Measurements from ENCODE around the gene DMAC2. TPM values are rescaled to one million over a fixed set of nuclear protein-coding genes. Genes with fewer than 3 reads are reported as not detected.
"Not testable (repeated sequence)": the region's sequence is repeated elsewhere in the genome, so short reads cannot be mapped to it uniquely, and the experiment has no call there.

The DMAC2 gene
- total RNA-seq (2012; rRNA removed) = 35.6 and 39.0 TPM in 2 replicates

- H3K9ac ChIP-seq (ENCODE audit: low read depth, low read length) = peak within 1 kb of the TSS; percentile 87
Measured at GRCh38 chr19:41439441-41440222, at the start of gene DMAC2. DMAC2 (minus strand) TSS chr19:41439912; CDS start chr19:41439899, 13 bp downstream.

GRCh38 chr19:41486953-41487352 is 47.2 kb upstream of the DMAC2 start:
- not testable (repeated sequence) for H3K36me3 ChIP-seq (ENCODE audit: insufficient read depth, low read length); H3K27me3 ChIP-seq (ENCODE audit: control insufficient read depth, insufficient read depth, low read length); H3K4me3 ChIP-seq (ENCODE audit: low read length); H3K9ac ChIP-seq (ENCODE audit: low read depth, low read length); H3K4me1 ChIP-seq (ENCODE audit: control insufficient read depth, insufficient read depth, low read length); H3K9me3 ChIP-seq (replicated peaks; ENCODE audit: low read length); H3K4me2 ChIP-seq (ENCODE audit: low read length)

More at GRCh38 chr19:41439441-41440222, at the start of gene DMAC2:
- Histone ChIP-seq H3K36me3 (ENCODE audit: insufficient read depth, low read length) (no peaks in the 10 kb centered on the region), H3K27me3 (ENCODE audit: control insufficient read depth, insufficient read depth, low read length) (peaks cover 12% of the 10 kb centered on the region), H3K4me1 (ENCODE audit: control insufficient read depth, insufficient read depth, low read length) (peaks cover 15% of the 10 kb centered on the region), H3K4me3 (ENCODE audit: low read length) (peak within 1 kb of the TSS; percentile 92), H3K9me3 (replicated peaks; ENCODE audit: low read length) (no peaks in the 10 kb centered on the region), H3K4me2 (ENCODE audit: low read length) (peak within 1 kb of the TSS; percentile 88)

GRCh38 chr19:41484822-41485221 is 45.1 kb upstream of the DMAC2 start:
- no peak overlapping the region for H3K4me3 ChIP-seq (ENCODE audit: low read length)
- no peaks in the 10 kb centered on the region for H3K27me3 ChIP-seq (ENCODE audit: control insufficient read depth, insufficient read depth, low read length)
- no peaks in the 10 kb centered on the region for H3K9me3 ChIP-seq (replicated peaks; ENCODE audit: low read length)
- H3K36me3 ChIP-seq (ENCODE audit: insufficient read depth, low read length) = no peaks in the 10 kb centered on the region
- H3K9ac ChIP-seq (ENCODE audit: low read depth, low read length) = no peak overlapping the region
- no peaks in the 10 kb centered on the region for H3K4me1 ChIP-seq (ENCODE audit: control insufficient read depth, insufficient read depth, low read length)
- H3K4me2 ChIP-seq (ENCODE audit: low read length) = no peak overlapping the region

- Histone ChIP-seq H3K27me3 (ENCODE audit: control insufficient read depth, insufficient read depth, low read length) (peaks cover 4% of the 10 kb centered on the region), H3K9me3 (replicated peaks; ENCODE audit: low read length) (no peaks in the 10 kb centered on the region), H3K4me3 (ENCODE audit: low read length) (no peak overlapping the region), H3K36me3 (ENCODE audit: insufficient read depth, low read length) (no peaks in the 10 kb centered on the region), H3K4me1 (ENCODE audit: control insufficient read depth, insufficient read depth, low read length) (no peaks in the 10 kb centered on the region), H3K9ac (ENCODE audit: low read depth, low read length) (no peak overlapping the region), H3K4me2 (ENCODE audit: low read length) (no peak overlapping the region)
Measured at GRCh38 chr19:41480336-41480735, 40.6 kb upstream of the DMAC2 start.

- no peak overlapping the region for H3K9ac ChIP-seq (ENCODE audit: low read depth, low read length)
- H3K36me3 ChIP-seq (ENCODE audit: insufficient read depth, low read length) = no peaks in the 10 kb centered on the region
- peaks cover 4% of the 10 kb centered on the region for H3K27me3 ChIP-seq (ENCODE audit: control insufficient read depth, insufficient read depth, low read length)
- H3K4me1 ChIP-seq (ENCODE audit: control insufficient read depth, insufficient read depth, low read length) = no peaks in the 10 kb centered on the region
- H3K4me3 ChIP-seq (ENCODE audit: low read length) = no peak overlapping the region
- no peak overlapping the region for H3K4me2 ChIP-seq (ENCODE audit: low read length)
- no peaks in the 10 kb centered on the region for H3K9me3 ChIP-seq (replicated peaks; ENCODE audit: low read length)
Measured at GRCh38 chr19:41479757-41480191, 40.1 kb upstream of the DMAC2 start.

GRCh38 chr19:41478875-41479756 is 39.4 kb upstream of the DMAC2 start:
- Histone ChIP-seq H3K4me1 (ENCODE audit: control insufficient read depth, insufficient read depth, low read length) (no peaks in the 10 kb centered on the region), H3K4me2 (ENCODE audit: low read length) (no peak overlapping the region), H3K4me3 (ENCODE audit: low read length) (no peak overlapping the region), H3K36me3 (ENCODE audit: insufficient read depth, low read length) (no peaks in the 10 kb centered on the region), H3K9me3 (replicated peaks; ENCODE audit: low read length) (no peaks in the 10 kb centered on the region), H3K27me3 (ENCODE audit: control insufficient read depth, insufficient read depth, low read length) (peaks cover 4% of the 10 kb centered on the region), H3K9ac (ENCODE audit: low read depth, low read length) (no peak overlapping the region)

- Histone ChIP-seq H3K36me3 (ENCODE audit: insufficient read depth, low read length) (no peaks in the 10 kb centered on the region), H3K9me3 (replicated peaks; ENCODE audit: low read length) (no peaks in the 10 kb centered on the region), H3K4me3 (ENCODE audit: low read length) (no peak overlapping the region), H3K4me2 (ENCODE audit: low read length) (no peak overlapping the region), H3K4me1 (ENCODE audit: control insufficient read depth, insufficient read depth, low read length) (no peaks in the 10 kb centered on the region), H3K27me3 (ENCODE audit: control insufficient read depth, insufficient read depth, low read length) (peaks cover 8% of the 10 kb centered on the region), H3K9ac (ENCODE audit: low read depth, low read length) (no peak overlapping the region)
Measured at GRCh38 chr19:41478171-41478570, 38.5 kb upstream of the DMAC2 start.

- no peak overlapping the region for H3K9ac ChIP-seq (ENCODE audit: low read depth, low read length)
- no peak overlapping the region for H3K4me2 ChIP-seq (ENCODE audit: low read length)
- H3K36me3 ChIP-seq (ENCODE audit: insufficient read depth, low read length) = no peaks in the 10 kb centered on the region
- H3K9me3 ChIP-seq (replicated peaks; ENCODE audit: low read length) = no peaks in the 10 kb centered on the region
- H3K27me3 ChIP-seq (ENCODE audit: control insufficient read depth, insufficient read depth, low read length) = peaks cover 8% of the 10 kb centered on the region
- H3K4me3 ChIP-seq (ENCODE audit: low read length) = no peak overlapping the region
- H3K4me1 ChIP-seq (ENCODE audit: control insufficient read depth, insufficient read depth, low read length) = no peaks in the 10 kb centered on the region
Measured at GRCh38 chr19:41476583-41476982, 36.9 kb upstream of the DMAC2 start.

- H3K4me2 ChIP-seq (ENCODE audit: low read length); H3K9me3 ChIP-seq (replicated peaks; ENCODE audit: low read length): not testable (repeated sequence)
Measured at GRCh38 chr19:41463257-41464256, 23.8 kb upstream of the DMAC2 start.

GRCh38 chr19:41462497-41462896 is 22.8 kb upstream of the DMAC2 start:
- Histone ChIP-seq H3K4me1 (ENCODE audit: control insufficient read depth, insufficient read depth, low read length) (no peaks in the 10 kb centered on the region), H3K9ac (ENCODE audit: low read depth, low read length) (no peak overlapping the region), H3K4me2 (ENCODE audit: low read length) (no peak overlapping the region), H3K4me3 (ENCODE audit: low read length) (no peak overlapping the region), H3K27me3 (ENCODE audit: control insufficient read depth, insufficient read depth, low read length) (peaks cover 38% of the 10 kb centered on the region), H3K9me3 (replicated peaks; ENCODE audit: low read length) (no peaks in the 10 kb centered on the region), H3K36me3 (ENCODE audit: insufficient read depth, low read length) (no peaks in the 10 kb centered on the region)

More at GRCh38 chr19:41463257-41464256, 23.8 kb upstream of the DMAC2 start:
- not testable (repeated sequence) for H3K9ac ChIP-seq (ENCODE audit: low read depth, low read length); H3K36me3 ChIP-seq (ENCODE audit: insufficient read depth, low read length); H3K4me1 ChIP-seq (ENCODE audit: control insufficient read depth, insufficient read depth, low read length); H3K4me3 ChIP-seq (ENCODE audit: low read length)
- H3K27me3 ChIP-seq (ENCODE audit: control insufficient read depth, insufficient read depth, low read length) = peaks cover 29% of the 10 kb centered on the region

- H3K4me2 ChIP-seq (ENCODE audit: low read length) = no peak overlapping the region
- H3K27me3 ChIP-seq (ENCODE audit: control insufficient read depth, insufficient read depth, low read length) = peaks cover 27% of the 10 kb centered on the region
- no peaks in the 10 kb centered on the region for H3K9me3 ChIP-seq (replicated peaks; ENCODE audit: low read length)
- H3K36me3 ChIP-seq (ENCODE audit: insufficient read depth, low read length) = no peaks in the 10 kb centered on the region
- H3K9ac ChIP-seq (ENCODE audit: low read depth, low read length) = no peak overlapping the region
- H3K4me1 ChIP-seq (ENCODE audit: control insufficient read depth, insufficient read depth, low read length) = no peaks in the 10 kb centered on the region
- H3K4me3 ChIP-seq (ENCODE audit: low read length) = no peak overlapping the region
Measured at GRCh38 chr19:41457241-41457640, 17.5 kb upstream of the DMAC2 start.

Measured in skeletal muscle satellite cell (primary cell).